Activated T-cell treated with anti-CD3 and anti-CD28 coated beads, Interleukin-2, amount 50 U/mL, for 72 hours (primary cell): ENCODE data around the gene KCNG2. TPM values are rescaled to one million over a fixed set of nuclear protein-coding genes. Genes with fewer than 3 reads are reported as not detected.

Source experiments
- ATAC-seq, 2 donors: fragments of 150-1000 bp; cut with Tn5 transposase; replicated peaks in 1 of 2; 2 replicates each; pipeline ENCODE4 v1.10.0; 2021; ENCODE audit warnings: moderate library complexity in 2 of 2, mild to moderate bottlenecking in 1 of 2
- DNase-seq, 2 donors: peaks; one replicate each; pipeline ENCODE4 v3.0.0; 2021 to 2022; ENCODE audit warnings: mixed read lengths in 1 of 2
- H3K27ac Mint-ChIP-seq: one replicate; pipeline ENCODE4 v1.8.0; 2022; ENCODE audit warnings: mild to moderate bottlenecking, moderate library complexity, mixed read lengths
- H3K27me3 Mint-ChIP-seq: one replicate; pipeline ENCODE4 v1.8.0; 2022; ENCODE audit warnings: low read depth, mixed read lengths
- H3K36me3 Mint-ChIP-seq, 2 donors: one replicate each; pipeline ENCODE4 v1.8.0; 2022; ENCODE audit warnings: mixed read lengths in 2 of 2, mild to moderate bottlenecking in 1 of 2; ENCODE audit not compliant: insufficient read depth in 2 of 2
- H3K4me1 Mint-ChIP-seq: one replicate; pipeline ENCODE4 v1.8.0; 2022; ENCODE audit warnings: low read depth, mixed read lengths
- H3K4me3 Mint-ChIP-seq, 2 donors: one replicate each; pipeline ENCODE4 v1.8.0; 2022; ENCODE audit warnings: mild to moderate bottlenecking in 2 of 2, mixed read lengths in 2 of 2, moderate library complexity in 2 of 2
- H3K9me3 Mint-ChIP-seq, 2 donors: one replicate each; pipeline ENCODE4 v1.8.0; 2022; ENCODE audit warnings: mixed read lengths in 2 of 2
- total RNA-seq, 2 donors: library from RNA; stranded (reverse); gene quantifications; one replicate each; pipeline ENCODE4 v1.2.3, GENCODE V29; 2022

KCNG2 gene
- total RNA-seq, 2 donors from 2014 or later, result not detected

DNA sequence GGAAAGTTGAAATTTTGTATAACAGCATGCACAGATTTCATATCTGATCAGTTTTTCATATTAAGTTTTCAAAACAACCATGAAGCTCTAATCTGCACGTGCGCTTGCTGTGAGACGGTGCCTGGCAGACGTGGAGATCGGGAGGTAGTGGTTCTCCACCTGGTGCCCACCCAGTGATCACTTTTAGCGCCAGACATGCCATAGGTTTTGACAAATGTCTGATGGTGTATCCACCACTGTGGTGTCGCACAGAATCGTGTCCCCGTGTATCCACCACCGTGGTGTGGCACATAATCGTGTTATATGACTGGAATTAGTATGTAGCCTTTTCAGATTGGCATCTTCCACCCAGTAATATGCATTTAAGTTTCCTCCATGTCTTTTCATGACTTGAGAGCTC is 40.9 kb upstream of the KCNG2 start:
- no peak for DNase-seq
- no peaks in the 10 kb centered on the region for H3K27me3 Mint-ChIP-seq
- H3K4me3 Mint-ChIP-seq, result no peak overlapping the region
- H3K36me3 Mint-ChIP-seq, result peaks cover 19 to 21% of the 10 kb centered on the region in 2 donors
- H3K27ac Mint-ChIP-seq, result no peak overlapping the region
- H3K9me3 Mint-ChIP-seq, result peaks cover 5 to 18% of the 10 kb centered on the region in 2 donors
- no peak for ATAC-seq
- no peaks in the 10 kb centered on the region for H3K4me1 Mint-ChIP-seq

DNA sequence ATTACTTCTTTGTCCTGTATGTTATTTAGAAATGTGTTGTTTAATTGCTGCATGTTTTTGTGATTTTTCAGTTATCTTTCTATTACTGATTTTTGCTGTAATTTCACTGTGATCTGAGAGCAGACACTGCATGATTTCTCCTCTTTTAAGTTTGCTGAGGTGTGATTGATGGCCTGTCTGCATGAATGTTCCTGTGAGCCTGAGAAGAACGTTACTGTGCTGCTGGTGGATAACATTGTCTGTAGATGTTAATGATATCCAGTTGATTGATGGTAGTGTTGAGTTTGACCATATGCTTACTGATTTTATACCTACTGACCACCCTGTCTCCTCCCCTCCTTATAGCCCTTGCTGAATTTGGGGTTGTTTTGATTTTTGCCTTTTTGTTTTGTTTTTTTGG is 37.4 kb upstream of the KCNG2 start:
- peaks cover 5 to 22% of the 10 kb centered on the region in 2 donors for H3K9me3 Mint-ChIP-seq

DNA sequence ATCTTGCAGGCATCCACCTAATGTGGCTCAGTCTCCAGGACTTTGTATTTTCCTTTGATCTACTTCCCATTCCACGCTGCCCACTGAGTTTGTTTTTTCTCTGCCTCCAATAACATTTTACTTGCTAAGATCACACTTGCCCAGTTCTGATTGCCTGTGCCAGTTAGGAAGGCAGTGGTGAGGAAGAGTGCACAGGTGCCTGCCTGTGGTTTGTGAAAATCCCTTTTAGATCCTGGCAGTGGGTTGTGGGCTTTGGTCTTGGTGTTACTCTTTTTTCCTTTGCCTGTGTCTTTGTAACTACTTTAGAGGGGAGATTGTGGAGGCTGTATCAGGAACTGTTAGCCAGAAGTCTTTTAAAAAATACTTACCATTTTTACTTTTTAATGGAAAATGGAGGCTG is 36.9 kb upstream of the KCNG2 start:
- H3K4me3 Mint-ChIP-seq, result no peak overlapping the region
- H3K27me3 Mint-ChIP-seq, result no peaks in the 10 kb centered on the region
- H3K36me3 Mint-ChIP-seq, result peaks cover 7 to 18% of the 10 kb centered on the region in 2 donors
- H3K4me1 Mint-ChIP-seq, result no peaks in the 10 kb centered on the region
- no peak overlapping the region for H3K27ac Mint-ChIP-seq
- DNase-seq (no peak), ATAC-seq (no peak)
- peaks cover 5 to 22% of the 10 kb centered on the region in 2 donors for H3K9me3 Mint-ChIP-seq

More for the DNA sequence above, 37.4 kb upstream of the KCNG2 start:
- ATAC-seq, result no peak
- Mint-ChIP-seq H3K4me1 (no peaks in the 10 kb centered on the region), H3K27me3 (no peaks in the 10 kb centered on the region), H3K36me3 (peaks cover 7 to 18% of the 10 kb centered on the region in 2 donors), H3K27ac (peak overlapping the region; percentile 63), H3K4me3 (no peak overlapping the region)
- DNase-seq, result no peak

DNA sequence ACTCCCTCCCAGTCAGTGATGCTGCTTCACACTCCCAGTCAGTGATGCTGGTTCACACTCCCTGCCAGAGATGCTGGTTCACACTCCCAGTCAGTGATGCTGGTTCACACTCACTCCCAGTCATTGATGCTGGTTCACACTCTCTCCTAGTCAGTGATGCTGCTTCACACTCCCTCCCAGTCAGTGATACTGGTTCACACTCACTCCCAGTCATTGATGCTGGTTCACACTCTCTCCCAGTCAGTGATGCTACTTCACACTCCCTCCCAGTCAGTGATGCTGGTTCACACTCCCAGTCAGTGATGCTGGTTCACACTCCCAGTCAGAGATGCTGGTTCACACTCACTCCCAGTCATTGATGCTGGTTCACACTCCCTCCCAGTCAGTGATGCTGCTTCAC is 34.3 kb upstream of the KCNG2 start:
- Mint-ChIP-seq H3K27ac (no peak overlapping the region), H3K4me3 (no peak overlapping the region), H3K36me3 (peaks cover 8 to 15% of the 10 kb centered on the region in 2 donors), H3K27me3 (peaks cover 17% of the 10 kb centered on the region), H3K9me3 (peaks cover 7 to 25% of the 10 kb centered on the region in 2 donors), H3K4me1 (no peaks in the 10 kb centered on the region)
- DNase-seq (no peak), ATAC-seq (no peak)

DNA sequence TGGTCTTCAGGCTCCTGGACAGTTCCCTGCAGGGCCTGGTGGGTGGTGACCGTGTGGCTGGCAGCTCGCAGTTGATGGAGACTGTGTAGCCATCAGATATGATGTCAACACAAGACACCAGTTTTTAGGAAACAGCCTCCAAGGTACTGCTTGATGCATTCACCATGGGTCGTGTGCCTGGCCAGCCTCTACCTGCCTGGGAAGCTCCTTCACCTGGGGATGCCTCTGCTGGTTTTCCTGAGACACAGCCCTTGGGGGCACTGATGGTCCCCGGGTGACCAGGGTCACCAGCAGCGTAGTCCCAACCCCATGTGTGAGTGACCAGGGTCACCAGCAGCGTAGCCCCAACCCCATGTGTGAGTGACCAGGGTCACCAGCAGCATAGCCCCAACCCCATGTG is 33.6 kb upstream of the KCNG2 start:
- Mint-ChIP-seq H3K27ac (no peak overlapping the region), H3K9me3 (peaks cover 4 to 22% of the 10 kb centered on the region in 2 donors), H3K4me1 (no peaks in the 10 kb centered on the region), H3K27me3 (peaks cover 19% of the 10 kb centered on the region), H3K4me3 (no peak overlapping the region), H3K36me3 (peaks cover 8 to 15% of the 10 kb centered on the region in 2 donors)
- ATAC-seq (peak in 1 of 2 donors; percentile 28), DNase-seq (no peak)

GRCh38 chr18:79765491-79766245 is 32.1 kb upstream of the KCNG2 start:
- H3K9me3 Mint-ChIP-seq, result peaks cover 2 to 19% of the 10 kb centered on the region in 2 donors
- H3K4me3 Mint-ChIP-seq, result no peak overlapping the region
- H3K27me3 Mint-ChIP-seq, result peaks cover 19% of the 10 kb centered on the region
- no peaks in the 10 kb centered on the region for H3K4me1 Mint-ChIP-seq
- ATAC-seq (no peak), DNase-seq (no peak)
- no peak overlapping the region for H3K27ac Mint-ChIP-seq
- H3K36me3 Mint-ChIP-seq, result peaks cover 12% of the 10 kb centered on the region in 2 donors

- Mint-ChIP-seq H3K9me3 (peaks cover 2 to 17% of the 10 kb centered on the region in 2 donors), H3K36me3 (peaks cover 12% of the 10 kb centered on the region in 2 donors), H3K27me3 (peaks cover 19% of the 10 kb centered on the region), H3K27ac (no peak overlapping the region), H3K4me1 (no peaks in the 10 kb centered on the region), H3K4me3 (no peak overlapping the region)
- DNase-seq (no peak), ATAC-seq (no peak)
Measured at GRCh38 chr18:79766308-79766707, 31.4 kb upstream of the KCNG2 start.

DNA sequence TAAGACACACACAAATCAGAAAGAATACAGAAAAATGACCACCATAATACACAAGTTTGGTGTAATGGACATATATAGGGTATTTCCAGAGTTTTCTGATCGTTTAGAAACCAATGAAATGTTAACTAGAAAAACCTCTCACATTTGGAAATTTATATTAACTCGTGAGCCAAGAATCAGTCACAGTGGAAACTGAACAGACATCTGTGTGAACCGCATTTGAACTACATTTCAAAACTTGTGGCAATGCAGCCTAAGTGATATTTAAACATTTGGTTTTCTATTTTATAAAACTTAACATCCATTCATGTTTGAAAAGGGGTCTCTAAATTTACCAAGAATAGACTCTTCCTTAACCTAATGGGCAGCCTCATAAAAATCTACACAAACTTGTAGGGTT is 29.0 kb upstream of the KCNG2 start:
- H3K27me3 Mint-ChIP-seq, result peaks cover 19% of the 10 kb centered on the region
- no peak for ATAC-seq
- no peak overlapping the region for H3K4me3 Mint-ChIP-seq
- H3K27ac Mint-ChIP-seq, result no peak overlapping the region
- peaks cover 8 to 10% of the 10 kb centered on the region in 2 donors for H3K36me3 Mint-ChIP-seq
- no peak for DNase-seq
- no peaks in the 10 kb centered on the region for H3K4me1 Mint-ChIP-seq
- peaks cover 2 to 8% of the 10 kb centered on the region in 2 donors for H3K9me3 Mint-ChIP-seq

DNA sequence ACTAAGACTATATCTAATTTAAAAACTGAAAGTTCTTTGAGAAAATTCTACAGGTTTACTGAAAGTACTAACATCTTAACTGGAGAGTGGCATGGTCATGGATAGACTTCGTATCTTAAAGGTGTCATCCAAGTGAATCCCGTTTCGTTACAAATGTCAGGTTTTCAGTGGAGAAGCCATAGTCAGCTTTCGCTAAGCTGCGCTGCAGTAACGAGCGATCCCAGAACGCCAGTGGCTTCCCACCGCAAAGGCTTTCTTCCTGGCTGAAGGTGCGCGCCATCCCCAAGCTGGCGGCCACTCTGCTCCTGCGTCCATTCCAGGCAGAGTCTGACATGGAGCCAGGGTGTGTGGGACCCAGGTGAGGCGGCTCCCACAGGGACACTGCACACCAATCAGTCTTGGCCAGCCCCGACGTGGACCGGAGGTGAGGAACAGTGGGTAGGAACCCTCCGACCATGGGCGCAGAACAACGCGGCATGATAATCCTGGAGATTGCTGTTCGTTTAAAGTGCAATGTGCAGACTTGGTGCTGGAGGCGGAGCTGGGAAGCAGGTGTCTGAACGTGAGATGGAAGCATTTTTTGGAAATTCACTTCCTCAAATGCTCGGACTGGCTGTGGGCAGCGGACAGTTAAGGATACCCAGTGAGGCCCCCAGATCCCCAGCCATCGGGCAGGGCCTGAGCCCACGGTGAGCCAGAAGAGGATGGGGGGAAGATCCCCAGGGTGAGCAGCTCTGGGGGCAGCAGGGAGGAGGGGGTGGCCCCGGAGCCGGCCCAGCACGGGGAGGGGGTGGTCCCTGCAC is 27.8 kb upstream of the KCNG2 start:
- no peaks in the 10 kb centered on the region for H3K4me1 Mint-ChIP-seq
- H3K36me3 Mint-ChIP-seq, result peaks cover 8 to 10% of the 10 kb centered on the region in 2 donors
- DNase-seq, result no peak
- H3K4me3 Mint-ChIP-seq, result no peak overlapping the region
- H3K27me3 Mint-ChIP-seq, result peaks cover 19% of the 10 kb centered on the region
- H3K9me3 Mint-ChIP-seq, result peaks cover 2 to 8% of the 10 kb centered on the region in 2 donors
- no peak overlapping the region for H3K27ac Mint-ChIP-seq
- no peak for ATAC-seq

DNA sequence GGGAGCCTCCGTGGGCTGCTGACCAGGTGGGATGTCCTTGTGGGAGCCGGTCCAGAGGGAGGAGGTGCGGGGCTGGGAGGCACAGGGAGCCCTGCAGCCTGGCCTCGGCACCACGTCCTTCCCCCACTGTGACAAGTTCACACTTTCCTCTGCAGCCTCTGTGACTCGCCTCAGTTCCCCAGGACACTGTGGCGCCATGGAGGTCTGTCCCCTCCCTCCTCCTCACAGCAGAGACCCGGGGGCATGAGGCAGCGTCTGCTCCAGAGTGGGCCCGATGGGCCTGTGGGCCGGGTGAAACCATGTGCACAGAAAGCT is 27.3 kb upstream of the KCNG2 start:
- H3K4me3 Mint-ChIP-seq, result no peak overlapping the region
- H3K27ac Mint-ChIP-seq, result no peak overlapping the region
- peaks cover 19% of the 10 kb centered on the region for H3K27me3 Mint-ChIP-seq
- DNase-seq (no peak), ATAC-seq (peak in 1 of 2 donors; percentile 30)
- peaks cover 8 to 10% of the 10 kb centered on the region in 2 donors for H3K36me3 Mint-ChIP-seq
- peaks cover 2 to 8% of the 10 kb centered on the region in 2 donors for H3K9me3 Mint-ChIP-seq
- no peaks in the 10 kb centered on the region for H3K4me1 Mint-ChIP-seq

DNA sequence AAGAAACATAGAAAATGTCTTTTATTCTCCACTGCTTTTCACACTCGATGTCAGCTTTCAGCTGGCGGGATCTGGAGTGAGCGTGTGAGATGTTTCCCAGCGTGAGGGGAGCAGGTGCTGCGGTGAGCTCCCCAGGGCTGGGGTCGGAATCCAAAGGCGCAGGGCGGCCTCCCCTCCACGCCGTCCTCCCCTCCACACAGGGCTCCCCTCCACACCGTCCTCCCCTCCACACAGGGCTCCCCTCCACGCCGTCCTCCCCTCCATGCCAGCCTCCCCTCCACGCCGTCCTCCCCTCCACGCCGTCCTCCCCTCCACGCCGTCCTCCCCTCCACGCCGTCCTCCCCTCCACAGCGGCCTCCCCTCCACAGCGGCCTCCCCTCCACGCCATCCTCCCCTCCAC is 26.9 kb upstream of the KCNG2 start:
- peaks cover 2 to 8% of the 10 kb centered on the region in 2 donors for H3K9me3 Mint-ChIP-seq
- H3K36me3 Mint-ChIP-seq, result peaks cover 8 to 10% of the 10 kb centered on the region in 2 donors
- no peak for ATAC-seq
- H3K4me3 Mint-ChIP-seq, result no peak overlapping the region
- H3K27me3 Mint-ChIP-seq, result peaks cover 19% of the 10 kb centered on the region
- no peaks in the 10 kb centered on the region for H3K4me1 Mint-ChIP-seq
- H3K27ac Mint-ChIP-seq, result no peak overlapping the region
- no peak for DNase-seq

DNA sequence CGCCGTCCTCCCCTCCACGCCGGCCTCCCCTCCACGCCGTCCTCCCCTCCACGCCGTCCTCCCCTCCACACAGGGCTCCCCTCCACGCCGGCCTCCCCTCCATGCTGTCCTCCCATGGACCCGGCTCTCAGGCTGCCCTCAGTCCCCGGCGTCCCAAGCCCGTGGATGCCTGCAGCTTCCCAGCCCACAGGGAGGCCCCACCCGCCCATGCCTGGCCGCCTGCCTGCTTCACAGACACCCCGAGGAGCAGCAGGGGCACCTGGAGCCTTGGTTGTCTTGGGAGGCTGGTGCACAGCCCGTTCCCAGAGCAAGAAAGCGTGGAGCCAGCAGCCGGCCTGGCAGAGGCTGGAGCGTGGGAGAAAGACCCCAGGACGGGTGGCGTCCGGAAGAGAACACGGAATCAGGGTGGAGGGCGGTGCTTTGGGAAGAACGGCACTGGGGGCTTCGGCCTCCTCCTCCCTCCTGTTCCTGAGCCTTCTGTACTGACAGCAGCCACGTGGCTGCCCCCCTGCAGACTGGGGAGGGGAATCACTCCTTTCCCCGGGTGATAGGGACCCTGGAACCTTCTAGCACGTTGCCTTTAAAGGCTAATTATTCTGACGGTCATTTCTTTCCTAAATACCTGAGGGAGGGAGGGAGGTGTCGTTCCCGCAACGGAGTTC is 26.2 kb upstream of the KCNG2 start:
- Mint-ChIP-seq H3K27me3 (peaks cover 19% of the 10 kb centered on the region), H3K9me3 (peaks cover 2 to 8% of the 10 kb centered on the region in 2 donors), H3K36me3 (peaks cover 8 to 10% of the 10 kb centered on the region in 2 donors), H3K27ac (no peak overlapping the region), H3K4me1 (no peaks in the 10 kb centered on the region), H3K4me3 (no peak overlapping the region)
- DNase-seq (no peak), ATAC-seq (no peak)
